A549 (cell line): ENCODE results near the gene DBX2. TPM values are rescaled to one million over a fixed set of nuclear protein-coding genes. Genes with fewer than 3 reads are reported as not detected.

ENCODE experiments used
- ATAC-seq, 2 experiments: fragments of 200-7000 bp in 1 of 2; fragments of >200 bp in 1 of 2; cut with Nextera tagmentation in 1 of 2; cut with Tn5 transposase in 1 of 2; 3 replicates each; pipeline versions ENCODE4 v1.8.0 to v1.9.1; 2018 to 2020; ENCODE audit warnings: mild to moderate bottlenecking in 1 of 2, moderate library complexity in 1 of 2
- CTCF ChIA-PET: fragments of 300-600 bp; sonication (Branson Sonifier 250); formaldehyde crosslinking; extraction: SDS; loops from one replicate; lab custom pipeline; 2021; ENCODE audit warnings: antibody characterized with exemption, inconsistent platforms; lab: Yijun Ruan, JAX
- POLR2A ChIA-PET: fragments of 350-600 bp; formaldehyde crosslinking; extraction: SDS; loops from one replicate; lab custom pipeline; 2021; ENCODE audit warnings: antibody characterized with exemption, inconsistent platforms; lab: Yijun Ruan, JAX
- DNase-seq, 2 experiments: peaks; one replicate each; pipeline versions ENCODE4 v3.0.0 to v3.0.0-alpha.2; 2011 to 2016; ENCODE audit warnings: low read depth in 1 of 2, low spot score in 1 of 2
- FAIRE-seq: peaks from 2 replicates; lab custom pipeline; 2011; peaks lifted over from hg19 to GRCh38; lab: Jason Lieb, UNC
- H3K27ac ChIP-seq, 2 experiments: fragments of >200 bp; sonication (Bioruptor Twin); formaldehyde crosslinking; 3 replicates each; pipeline ENCODE4 v1.5.1; 2016 to 2017
- H3K4me1 ChIP-seq: fragments of >200 bp; sonication (Bioruptor Twin); formaldehyde crosslinking; 3 replicates; pipeline ENCODE4 v1.6.1; 2016
- H3K4me2 ChIP-seq: fragments of >200 bp; sonication (Bioruptor Twin); formaldehyde crosslinking; 3 replicates; pipeline ENCODE4 v1.6.1; 2016
- H3K4me3 ChIP-seq: fragments of >200 bp; sonication (Bioruptor Twin); formaldehyde crosslinking; 3 replicates; pipeline ENCODE4 v1.5.1; 2016
- H3K9me3 ChIP-seq: fragments of >200 bp; sonication (Bioruptor Twin); formaldehyde crosslinking; 3 replicates; pipeline ENCODE4 v1.6.1; 2016
- ATOH8 ChIP-seq: fragments of 250-450 bp; sonication (Bioruptor Pico); IDR thresholded peaks from 2 replicates; pipeline ENCODE4 v1.5.0; 2020; ENCODE audit warnings: low read depth, mild to moderate bottlenecking, moderate library complexity
- BCL3 ChIP-seq: fragments of >200 bp; sonication (Bioruptor Twin); formaldehyde crosslinking; IDR thresholded peaks from 3 replicates; pipeline ENCODE4 v1.6.1; 2016
- BHLHE40 ChIP-seq: IDR thresholded peaks from 2 replicates; pipeline ENCODE4 v1.6.1; 2012; ENCODE audit warnings: low read depth, low read length, inconsistent platforms
- CEBPB ChIP-seq, 2 experiments: fragments of >200 bp in 1 of 2; sonication (Bioruptor Twin) in 1 of 2; formaldehyde crosslinking in 1 of 2; IDR thresholded peaks; 2 replicates each; pipeline ENCODE4 v1.6.1; 2012 to 2016
- CHD2 ChIP-seq: fragments of 150-350 bp; IDR thresholded peaks from 2 replicates; pipeline ENCODE4 v1.6.1; 2014; ENCODE audit warnings: low read length; ENCODE audit not compliant: partially characterized antibody
- E2F6 ChIP-seq: IDR thresholded peaks from 2 replicates; pipeline ENCODE4 v1.6.1; 2012; ENCODE audit warnings: low read depth, borderline replicate concordance
- EHF ChIP-seq: fragments of 250-450 bp; sonication (Bioruptor Pico); IDR thresholded peaks from 2 replicates; pipeline ENCODE4 v1.5.0; 2020; ENCODE audit warnings: mild to moderate bottlenecking
- FOSL2 ChIP-seq, 2 experiments: fragments of 450-650 bp in 1 of 2; fragments of >200 bp in 1 of 2; sonication (Bioruptor Twin) in 1 of 2; formaldehyde crosslinking; IDR thresholded peaks; 2 replicates each; pipeline versions ENCODE4 v1.5.0 to v1.6.1; 2016 to 2020; ENCODE audit warnings: mild to moderate bottlenecking in 1 of 2, moderate library complexity in 1 of 2
- FOXS1 ChIP-seq: fragments of 250-450 bp; sonication (Bioruptor Pico); IDR thresholded peaks from 2 replicates; pipeline ENCODE4 v1.5.0; 2020; ENCODE audit warnings: mild to moderate bottlenecking, moderate library complexity
- HDAC2 ChIP-seq: fragments of 200-600 bp; sonication (generic); IDR thresholded peaks from 2 replicates; pipeline ENCODE4 v1.6.1; 2016
- HMGXB4 ChIP-seq: fragments of 250-450 bp; sonication (Bioruptor Pico); IDR thresholded peaks from 2 replicates; pipeline ENCODE4 v1.5.0; 2021; ENCODE audit warnings: mild to moderate bottlenecking, moderate library complexity, borderline replicate concordance
- HOXA7 ChIP-seq: fragments of 250-450 bp; sonication (Bioruptor Pico); IDR thresholded peaks from 2 replicates; pipeline ENCODE4 v1.5.0; 2020; ENCODE audit warnings: mild to moderate bottlenecking, moderate library complexity
- JUN ChIP-seq, 2 experiments: fragments of >200 bp; sonication (Bioruptor Twin); formaldehyde crosslinking; IDR thresholded peaks; 2 replicates in 1 of 2; 3 replicates in 1 of 2; pipeline ENCODE4 v1.6.1; 2016 to 2017
- MAX ChIP-seq: IDR thresholded peaks from 2 replicates; pipeline ENCODE4 v1.6.1; 2012
- MAZ ChIP-seq: fragments of 150-350 bp; IDR thresholded peaks from 2 replicates; pipeline ENCODE4 v1.6.1; 2014; ENCODE audit warnings: antibody characterized with exemption, low read depth, low read length, borderline replicate concordance
- NPAS2 ChIP-seq: fragments of 250-450 bp; sonication (Bioruptor Pico); IDR thresholded peaks from 2 replicates; pipeline ENCODE4 v1.8.0; 2022; ENCODE audit warnings: mild to moderate bottlenecking, moderate library complexity, borderline replicate concordance
- RARB ChIP-seq: fragments of 250-450 bp; sonication (Bioruptor Pico); IDR thresholded peaks from 2 replicates; pipeline ENCODE4 v1.8.0; 2021; ENCODE audit warnings: mild to moderate bottlenecking, moderate library complexity
- RCOR1 ChIP-seq: fragments of 150-350 bp; IDR thresholded peaks from 2 replicates; pipeline ENCODE4 v1.6.1; 2014; ENCODE audit warnings: antibody characterized with exemption, low read length, low read depth
- REST ChIP-seq: fragments of 200-600 bp; sonication (generic); IDR thresholded peaks from 2 replicates; pipeline ENCODE4 v1.6.1; 2016; ENCODE audit warnings: antibody characterized with exemption, mild to moderate bottlenecking, moderate library complexity
- RNF2 ChIP-seq: fragments of 200-600 bp; sonication (generic); IDR thresholded peaks from 2 replicates; pipeline ENCODE4 v1.6.1; 2016; ENCODE audit warnings: low read depth, mild to moderate bottlenecking, antibody characterized with exemption, moderate library complexity, borderline replicate concordance
- SMC3 ChIP-seq: fragments of >200 bp; sonication (Bioruptor Twin); formaldehyde crosslinking; IDR thresholded peaks from 3 replicates; pipeline ENCODE4 v1.6.1; 2018; ENCODE audit warnings: inconsistent platforms
- SREBF2 ChIP-seq: fragments of 450-650 bp; IDR thresholded peaks from 2 replicates; pipeline ENCODE4 v1.6.1; 2014; ENCODE audit warnings: mild to moderate bottlenecking, moderate library complexity
- TP53 ChIP-seq: fragments of 250-450 bp; sonication (Bioruptor Pico); IDR thresholded peaks from 2 replicates; pipeline ENCODE4 v1.5.0; 2021; ENCODE audit warnings: mild to moderate bottlenecking, moderate library complexity
- USF2 ChIP-seq: fragments of 450-650 bp; IDR thresholded peaks from 2 replicates; pipeline ENCODE4 v1.6.1; 2014; ENCODE audit warnings: antibody characterized with exemption
- ZFP36 ChIP-seq: fragments of 450-650 bp; IDR thresholded peaks from 2 replicates; pipeline ENCODE4 v1.6.1; 2014; ENCODE audit warnings: borderline replicate concordance; ENCODE audit not compliant: partially characterized antibody
- WGBS: methylation state at CpG from one replicate; pipeline ENCODE4 v1.1.6; 2017; ENCODE audit errors: missing lambda C conversion rate; 5-methylcytosine and 5-hydroxymethylcytosine counted together
- polyA plus RNA-seq, 4 experiments: library from polyadenylated mRNA; depleted of rRNA in 3 of 4; stranded (reverse); fragments of >200 nt; fragmentation: RNase III in 1 of 4; extraction: RNeasy Plus Mini Kit Qiagen cat#74134 plus additional on column Dnase treatment in 1 of 4; gene quantifications; 2 replicates in 3 of 4; 3 replicates in 1 of 4; pipeline ENCODE4 v1.2.3, GENCODE V29; 2011 to 2017

DBX2 gene
- polyA plus RNA-seq, 2 of the 4 experiments (the other 2 are of a cell fraction), result not detected

GRCh38 chr12:45034861-45035265 lies 16.0 kb downstream of the DBX2 start:
- FAIRE-seq, result no peak
- CTCF ChIA-PET, result no interaction called here

GRCh38 chr12:45017916-45018315 lies 33.0 kb downstream of the DBX2 start:
- POLR2A ChIA-PET, result no interaction called here
- ATAC-seq (no peak), FAIRE-seq (no peak), DNase-seq (no peak)
- 2% methylated on average over 1 of the region's 1 CpG for WGBS
- CTCF ChIA-PET, result no interaction called here
- H3K4me3 ChIP-seq, result no peak overlapping the region
- TF ChIP-seq MAX (no peak), ATOH8 (CRISPR knock-in tag) (no peak), RCOR1 (no peak), USF2 (no peak), E2F6 (no peak), BHLHE40 (no peak), JUN (IDR thresholded peaks at IDR 0.05) (no peak), CEBPB (IDR thresholded peaks at IDR 0.05) (no peak), BCL3 (no peak), FOXS1 (CRISPR knock-in tag) (no peak), CHD2 (no peak), HDAC2 (no peak), HOXA7 (CRISPR knock-in tag) (no peak), FOSL2 (IDR thresholded peaks at IDR 0.05) (no peak), FOSL2 (CRISPR knock-in tag; IDR thresholded peaks at IDR 0.05) (no peak), EHF (CRISPR knock-in tag) (no peak)
- H3K4me1 ChIP-seq, result no peaks in the 10 kb centered on the region
- no peaks in the 10 kb centered on the region for H3K9me3 ChIP-seq
- no peak overlapping the region for H3K27ac ChIP-seq
- H3K4me2 ChIP-seq, result no peak overlapping the region

More at GRCh38 chr12:45034861-45035265, 16.0 kb downstream of the DBX2 start:
- DNase-seq (no peak), ATAC-seq (no peak)
- 11% methylated on average over 11 of the region's 11 CpGs for WGBS
- TF ChIP-seq RNF2, result no peak
- no peak for TF ChIP-seq HMGXB4
- TF ChIP-seq SMC3, result no peak
- TF ChIP-seq ZFP36, result no peak
- no peak for TF ChIP-seq CEBPB (IDR thresholded peaks at IDR 0.05)
- no peak for TF ChIP-seq SREBF2
- no peak for TF ChIP-seq NPAS2 (CRISPR knock-in tag)
- TF ChIP-seq REST, result no peak
- no peak for TF ChIP-seq RARB (CRISPR knock-in tag)
- TF ChIP-seq MAZ, result no peak
- no peak for TF ChIP-seq TP53 (CRISPR knock-in tag)
- Histone ChIP-seq H3K4me3 (no peak overlapping the region), H3K27ac (no peak overlapping the region), H3K9me3 (no peaks in the 10 kb centered on the region), H3K4me2 (no peak overlapping the region), H3K4me1 (no peaks in the 10 kb centered on the region)
- POLR2A ChIA-PET, result no interaction called here
